ENCODE measurements around the gene OR2L5.

- TF ChIP-seq POLR2AphosphoS5 (IDR thresholded peaks at IDR 0.05; ENCODE audit: low read depth, low read length) (no peak), TCF7L2 (IDR thresholded peaks at IDR 0.05; ENCODE audit: low read depth, low read length) (no peak)
- TF ChIP-seq, protein P1, sequence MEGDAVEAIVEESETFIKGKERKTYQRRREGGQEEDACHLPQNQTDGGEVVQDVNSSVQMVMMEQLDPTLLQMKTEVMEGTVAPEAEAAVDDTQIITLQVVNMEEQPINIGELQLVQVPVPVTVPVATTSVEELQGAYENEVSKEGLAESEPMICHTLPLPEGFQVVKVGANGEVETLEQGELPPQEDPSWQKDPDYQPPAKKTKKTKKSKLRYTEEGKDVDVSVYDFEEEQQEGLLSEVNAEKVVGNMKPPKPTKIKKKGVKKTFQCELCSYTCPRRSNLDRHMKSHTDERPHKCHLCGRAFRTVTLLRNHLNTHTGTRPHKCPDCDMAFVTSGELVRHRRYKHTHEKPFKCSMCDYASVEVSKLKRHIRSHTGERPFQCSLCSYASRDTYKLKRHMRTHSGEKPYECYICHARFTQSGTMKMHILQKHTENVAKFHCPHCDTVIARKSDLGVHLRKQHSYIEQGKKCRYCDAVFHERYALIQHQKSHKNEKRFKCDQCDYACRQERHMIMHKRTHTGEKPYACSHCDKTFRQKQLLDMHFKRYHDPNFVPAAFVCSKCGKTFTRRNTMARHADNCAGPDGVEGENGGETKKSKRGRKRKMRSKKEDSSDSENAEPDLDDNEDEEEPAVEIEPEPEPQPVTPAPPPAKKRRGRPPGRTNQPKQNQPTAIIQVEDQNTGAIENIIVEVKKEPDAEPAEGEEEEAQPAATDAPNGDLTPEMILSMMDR (IDR thresholded peaks at IDR 0.05) = no peak
Observed at GRCh38 chr1:248000169-248000568, 13.3 kb upstream of the OR2L5 start.

Data from Panc1 (cell line).